CD14-positive monocyte (primary cell): ENCODE data around the gene C1orf94. TPM values are rescaled to one million over a fixed set of nuclear protein-coding genes. Genes with fewer than 3 reads are reported as not detected.

Experiments used
- DNase-seq, 3 donors: peaks; one replicate each; pipeline ENCODE4 v3.0.0-alpha.2; 2011 to 2022
- H2AFZ ChIP-seq: 2 replicates; pipeline ENCODE4 v1.6.0; 2012; ENCODE audit warnings: mild to moderate bottlenecking, low read depth, low read length, inconsistent platforms; ENCODE audit not compliant: insufficient read depth, poor library complexity, severe bottlenecking
- H3K27ac ChIP-seq, 2 donors: 1 replicate in 1 of 2; 2 replicates in 1 of 2; pipeline ENCODE4 v1.5.1; 2012 to 2013; ENCODE audit warnings: low read length in 2 of 2, control low read depth in 1 of 2, inconsistent platforms in 1 of 2, low read depth in 1 of 2, mild to moderate bottlenecking in 1 of 2
- H3K27me3 ChIP-seq, 2 donors: one replicate each; pipeline versions ENCODE4 v1.6.0 to v1.6.1; 2011 to 2013; ENCODE audit warnings: low read length in 2 of 2; ENCODE audit not compliant: control insufficient read depth in 2 of 2, insufficient read depth in 2 of 2
- H3K36me3 ChIP-seq, 2 donors: replicated peaks in 1 of 2; 1 replicate in 1 of 2; 2 replicates in 1 of 2; pipeline versions ENCODE4 v1.5.1 to v1.6.1; 2012 to 2013; ENCODE audit warnings: low read length in 2 of 2, control low read depth in 1 of 2, inconsistent platforms in 1 of 2, mild to moderate bottlenecking in 1 of 2; ENCODE audit not compliant: insufficient read depth in 2 of 2, control insufficient read depth in 1 of 2
- H3K4me1 ChIP-seq, 2 donors: 1 replicate in 1 of 2; 2 replicates in 1 of 2; pipeline versions ENCODE4 v1.5.1 to v1.6.1; 2012 to 2013; ENCODE audit warnings: low read length in 2 of 2, control low read depth in 1 of 2, inconsistent platforms in 1 of 2, mild to moderate bottlenecking in 1 of 2, moderate library complexity in 1 of 2; ENCODE audit not compliant: insufficient read depth in 2 of 2, control insufficient read depth in 1 of 2
- H3K4me2 ChIP-seq: replicated peaks from 2 replicates; pipeline ENCODE3; 2012; ENCODE audit warnings: low read length, moderate library complexity, mild to moderate bottlenecking; ENCODE audit not compliant: poor library complexity, severe bottlenecking; ENCODE audit errors: extremely low read depth
- H3K4me3 ChIP-seq, 3 experiments: fragments of 200-600 bp in 1 of 3; sonication (generic) in 1 of 3; replicated peaks in 1 of 3; 1 replicate in 2 of 3; 2 replicates in 1 of 3; pipeline ENCODE4 v1.5.1; 2011 to 2013; ENCODE audit warnings: low read length in 3 of 3, mild to moderate bottlenecking in 3 of 3, control low read depth in 2 of 3, low read depth in 2 of 3, inconsistent platforms in 1 of 3, moderate library complexity in 1 of 3
- H3K79me2 ChIP-seq: 2 replicates; pipeline ENCODE4 v1.6.0; 2012; ENCODE audit warnings: mild to moderate bottlenecking, control low read depth, inconsistent platforms, low read length, moderate library complexity; ENCODE audit not compliant: insufficient read depth
- H3K9ac ChIP-seq: 2 replicates; pipeline ENCODE4 v1.6.0; 2017; ENCODE audit warnings: low read length, mild to moderate bottlenecking; ENCODE audit not compliant: insufficient read depth, poor library complexity, severe bottlenecking
- H3K9me3 ChIP-seq, 2 donors: replicated peaks in 1 of 2; 1 replicate in 1 of 2; 2 replicates in 1 of 2; pipeline versions ENCODE4 v1.5.1 to v1.6.1; 2012 to 2013; ENCODE audit warnings: low read length in 2 of 2, control low read depth in 1 of 2; ENCODE audit not compliant: control insufficient read depth in 1 of 2, insufficient read depth in 1 of 2
- H4K20me1 ChIP-seq: 2 replicates; pipeline ENCODE4 v1.6.0; 2012; ENCODE audit warnings: mild to moderate bottlenecking, low read length, control low read depth, moderate library complexity; ENCODE audit not compliant: insufficient read depth
- H3K27ac Mint-ChIP-seq, 7 donors: one replicate each; pipeline ENCODE4 v1.8.0; 2020; ENCODE audit warnings: mild to moderate bottlenecking in 7 of 7, mixed read lengths in 7 of 7, moderate library complexity in 6 of 7, inconsistent platforms in 2 of 7
- H3K27me3 Mint-ChIP-seq, 3 donors: one replicate each; pipeline ENCODE4 v1.8.0; 2021 to 2022; ENCODE audit warnings: low read depth in 3 of 3, mild to moderate bottlenecking in 3 of 3, mixed read lengths in 3 of 3, moderate library complexity in 3 of 3, inconsistent platforms in 1 of 3
- H3K36me3 Mint-ChIP-seq, 2 donors: one replicate each; pipeline ENCODE4 v1.8.0; 2020; ENCODE audit warnings: mixed read lengths in 2 of 2, inconsistent platforms in 1 of 2, mild to moderate bottlenecking in 1 of 2
- H3K4me1 Mint-ChIP-seq: one replicate; pipeline ENCODE4 v1.8.0; 2020; ENCODE audit warnings: mild to moderate bottlenecking, mixed read lengths
- H3K4me3 Mint-ChIP-seq, 2 donors: one replicate each; pipeline ENCODE4 v1.8.0; 2020; ENCODE audit warnings: mild to moderate bottlenecking in 2 of 2, mixed read lengths in 2 of 2, moderate library complexity in 1 of 2
- H3K9me3 Mint-ChIP-seq, 7 donors: one replicate each; pipeline ENCODE4 v1.8.0; 2020 to 2022; ENCODE audit warnings: mixed read lengths in 7 of 7, mild to moderate bottlenecking in 6 of 7, moderate library complexity in 6 of 7, inconsistent platforms in 2 of 7
- WGBS: methylation state at CpG from one replicate; pipeline ENCODE4 v1.1.5; 2013; ENCODE audit warnings: missing lambda C conversion rate; ENCODE audit not compliant: insufficient coverage; 5-methylcytosine and 5-hydroxymethylcytosine counted together
- intact Hi-C, 2 donors: fragments of 100-400 bp; cut with micrococcal nuclease; formaldehyde crosslinking; loops; one replicate each; pipeline versions ENCODE4 v1.15.0 to v1.15.1; 2023
- polyA plus RNA-seq, 3 donors: library from polyadenylated mRNA; depleted of rRNA in 1 of 3; unstranded in 2 of 3; stranded (reverse) in 1 of 3; fragments of 300-500 nt in 2 of 3; fragments of >200 nt in 1 of 3; fragmentation: Illumina TruSeq in 2 of 3; gene quantifications; 1 replicate in 2 of 3; 2 replicates in 1 of 3; pipeline ENCODE4 v1.2.3, GENCODE V29; 2012 to 2021
- TF ChIP-seq, protein P1 (sequence below): fragments of 200-600 bp; IDR thresholded peaks from one replicate; pipeline ENCODE4 v1.8.0; 2022; ENCODE audit warnings: antibody characterized with exemption, mild to moderate bottlenecking

C1orf94 gene
- polyA plus RNA-seq, 3 donors, result not detected

DNA sequence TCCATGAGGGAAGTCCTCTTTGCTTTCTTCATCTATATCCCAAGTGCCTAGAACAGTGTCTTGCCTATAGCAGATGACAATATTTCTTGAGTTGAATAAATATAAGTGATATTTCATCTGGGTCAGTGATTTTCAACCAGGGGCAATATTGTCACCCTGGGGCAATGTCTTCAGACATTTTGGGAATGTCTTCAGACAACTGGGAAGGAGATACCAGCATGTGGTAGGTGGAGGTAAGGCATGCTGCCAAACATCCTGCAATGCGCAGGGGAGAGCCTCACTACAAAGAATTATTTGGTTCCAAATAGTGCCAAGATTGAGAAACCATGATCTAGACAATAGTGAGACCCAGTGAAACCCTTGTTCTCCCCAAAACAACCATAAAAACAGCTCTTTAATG is 54.7 kb downstream of the C1orf94 start:
- no peaks in the 10 kb centered on the region for H3K36me3 Mint-ChIP-seq
- H3K4me3 ChIP-seq, result no peak overlapping the region
- peaks cover 1 to 8% (median 2%) of the 10 kb centered on the region in 3 donors for H3K27me3 Mint-ChIP-seq
- no peaks in the 10 kb centered on the region for H3K36me3 ChIP-seq
- intact Hi-C loops, result no loop called here
- H4K20me1 ChIP-seq, result no peaks in the 10 kb centered on the region
- no peaks in the 10 kb centered on the region for H3K4me1 Mint-ChIP-seq
- TF ChIP-seq, protein P1, sequence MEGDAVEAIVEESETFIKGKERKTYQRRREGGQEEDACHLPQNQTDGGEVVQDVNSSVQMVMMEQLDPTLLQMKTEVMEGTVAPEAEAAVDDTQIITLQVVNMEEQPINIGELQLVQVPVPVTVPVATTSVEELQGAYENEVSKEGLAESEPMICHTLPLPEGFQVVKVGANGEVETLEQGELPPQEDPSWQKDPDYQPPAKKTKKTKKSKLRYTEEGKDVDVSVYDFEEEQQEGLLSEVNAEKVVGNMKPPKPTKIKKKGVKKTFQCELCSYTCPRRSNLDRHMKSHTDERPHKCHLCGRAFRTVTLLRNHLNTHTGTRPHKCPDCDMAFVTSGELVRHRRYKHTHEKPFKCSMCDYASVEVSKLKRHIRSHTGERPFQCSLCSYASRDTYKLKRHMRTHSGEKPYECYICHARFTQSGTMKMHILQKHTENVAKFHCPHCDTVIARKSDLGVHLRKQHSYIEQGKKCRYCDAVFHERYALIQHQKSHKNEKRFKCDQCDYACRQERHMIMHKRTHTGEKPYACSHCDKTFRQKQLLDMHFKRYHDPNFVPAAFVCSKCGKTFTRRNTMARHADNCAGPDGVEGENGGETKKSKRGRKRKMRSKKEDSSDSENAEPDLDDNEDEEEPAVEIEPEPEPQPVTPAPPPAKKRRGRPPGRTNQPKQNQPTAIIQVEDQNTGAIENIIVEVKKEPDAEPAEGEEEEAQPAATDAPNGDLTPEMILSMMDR, result no peak
- WGBS, result 100% methylated on average over 1 of the region's 1 CpG
- H3K79me2 ChIP-seq, result no peaks in the 10 kb centered on the region
- no peak overlapping the region for H3K9ac ChIP-seq
- H3K9me3 ChIP-seq, result no peaks in the 10 kb centered on the region
- no peak overlapping the region for H3K4me2 ChIP-seq
- no peak for DNase-seq
- H2AFZ ChIP-seq, result no peak overlapping the region
- no peak overlapping the region for H3K4me3 Mint-ChIP-seq
- H3K27me3 ChIP-seq, result no peaks in the 10 kb centered on the region
- H3K27ac Mint-ChIP-seq, result no peak overlapping the region
- H3K4me1 ChIP-seq, result no peaks in the 10 kb centered on the region
- H3K27ac ChIP-seq, result no peak overlapping the region
- peaks cover 0 to 1% (median 0%) of the 10 kb centered on the region in 7 donors for H3K9me3 Mint-ChIP-seq

DNA sequence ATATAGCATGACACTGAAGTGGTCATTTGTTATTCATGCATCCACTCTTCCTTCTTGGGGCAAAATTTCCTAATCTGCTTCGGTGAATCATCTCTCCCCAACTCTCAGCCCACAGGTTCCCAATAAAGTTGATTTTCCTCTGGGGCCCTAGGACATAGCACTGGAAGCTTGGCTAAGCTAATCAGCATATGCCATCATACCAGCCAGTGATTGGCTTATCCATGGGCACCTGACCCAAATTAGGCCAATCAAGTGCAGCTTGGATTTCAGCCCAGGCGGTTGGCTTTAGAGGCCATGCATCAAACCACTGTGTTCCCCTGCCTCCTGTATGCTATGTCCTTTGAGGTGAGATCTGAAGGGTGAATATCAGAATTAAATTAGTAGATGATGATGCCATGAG is 58.9 kb downstream of the C1orf94 start:
- no peak overlapping the region for H3K27ac ChIP-seq
- H3K36me3 ChIP-seq, result no peaks in the 10 kb centered on the region
- H2AFZ ChIP-seq, result no peak overlapping the region
- no peaks in the 10 kb centered on the region for H4K20me1 ChIP-seq
- Mint-ChIP-seq H3K4me3 (no peak overlapping the region), H3K27me3 (peaks cover 2 to 6% (median 4%) of the 10 kb centered on the region in 3 donors), H3K4me1 (no peaks in the 10 kb centered on the region), H3K27ac (no peak overlapping the region), H3K36me3 (no peaks in the 10 kb centered on the region), H3K9me3 (peaks cover 0 to 6% (median 0%) of the 10 kb centered on the region in 7 donors)
- TF ChIP-seq, protein P1, result no peak
- 100% methylated on average over 1 of the region's 2 CpGs for WGBS
- H3K4me2 ChIP-seq, result no peak overlapping the region
- DNase-seq, result no peak
- H3K79me2 ChIP-seq, result no peaks in the 10 kb centered on the region
- intact Hi-C loops, result no loop called here
- no peaks in the 10 kb centered on the region for H3K9me3 ChIP-seq
- H3K4me3 ChIP-seq, result no peak overlapping the region
- no peaks in the 10 kb centered on the region for H3K4me1 ChIP-seq
- no peak overlapping the region for H3K9ac ChIP-seq
- H3K27me3 ChIP-seq, result no peaks in the 10 kb centered on the region
